HG03045 (cell line): ENCODE results near the gene STPG4.
"Not testable (repeated sequence)": the region's sequence is repeated elsewhere in the genome, so short reads cannot be mapped to it uniquely, and the experiment has no call there.

ENCODE experiments used
- ATAC-seq: cut with Tn5 transposase; IDR thresholded peaks from one replicate; pipeline ENCODE4 v1.9.1; 2021; ENCODE audit warnings: mild to moderate bottlenecking, moderate library complexity; ENCODE audit not compliant: unreplicated experiment

Gene STPG4

GRCh38 chr2:47173986-47174732 is 19.1 kb upstream of the STPG4 start:
- ATAC-seq, result no peak

DNA sequence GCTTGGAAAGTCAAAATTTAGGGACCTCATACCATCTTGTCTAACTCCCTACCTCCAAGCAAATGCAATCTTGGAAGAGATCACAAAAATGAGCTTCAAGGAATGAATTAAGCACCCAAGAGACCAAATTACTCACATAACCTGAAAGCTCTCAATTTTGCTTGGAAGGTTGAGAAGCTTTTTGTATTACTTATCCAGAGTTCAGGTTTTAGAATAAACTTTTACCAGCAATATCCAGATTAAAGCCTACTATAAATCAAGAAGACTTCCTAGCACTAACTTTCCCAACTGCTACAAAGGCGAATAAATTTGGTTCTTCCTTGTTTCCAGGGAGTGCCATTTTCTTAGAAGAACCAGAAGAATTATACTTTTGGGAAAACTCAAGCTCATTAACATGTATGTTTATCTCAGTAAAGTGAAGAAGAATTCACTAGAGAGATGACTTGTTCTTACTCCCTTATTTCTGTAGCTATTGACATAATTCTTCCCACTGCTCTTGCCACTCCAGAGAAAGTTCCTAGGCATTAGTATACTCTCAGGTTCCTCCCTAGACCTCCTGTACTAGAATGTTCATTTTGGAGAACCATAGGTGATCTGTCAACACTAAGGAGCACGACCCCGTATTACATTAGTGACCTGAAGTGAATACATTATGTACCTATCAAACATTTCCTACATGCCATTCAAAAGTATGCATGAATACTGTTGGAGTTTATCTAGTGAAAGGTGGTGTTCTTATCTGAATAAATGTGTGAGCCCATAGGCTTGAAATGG is 18.0 kb upstream of the STPG4 start:
- ATAC-seq, result no peak

DNA sequence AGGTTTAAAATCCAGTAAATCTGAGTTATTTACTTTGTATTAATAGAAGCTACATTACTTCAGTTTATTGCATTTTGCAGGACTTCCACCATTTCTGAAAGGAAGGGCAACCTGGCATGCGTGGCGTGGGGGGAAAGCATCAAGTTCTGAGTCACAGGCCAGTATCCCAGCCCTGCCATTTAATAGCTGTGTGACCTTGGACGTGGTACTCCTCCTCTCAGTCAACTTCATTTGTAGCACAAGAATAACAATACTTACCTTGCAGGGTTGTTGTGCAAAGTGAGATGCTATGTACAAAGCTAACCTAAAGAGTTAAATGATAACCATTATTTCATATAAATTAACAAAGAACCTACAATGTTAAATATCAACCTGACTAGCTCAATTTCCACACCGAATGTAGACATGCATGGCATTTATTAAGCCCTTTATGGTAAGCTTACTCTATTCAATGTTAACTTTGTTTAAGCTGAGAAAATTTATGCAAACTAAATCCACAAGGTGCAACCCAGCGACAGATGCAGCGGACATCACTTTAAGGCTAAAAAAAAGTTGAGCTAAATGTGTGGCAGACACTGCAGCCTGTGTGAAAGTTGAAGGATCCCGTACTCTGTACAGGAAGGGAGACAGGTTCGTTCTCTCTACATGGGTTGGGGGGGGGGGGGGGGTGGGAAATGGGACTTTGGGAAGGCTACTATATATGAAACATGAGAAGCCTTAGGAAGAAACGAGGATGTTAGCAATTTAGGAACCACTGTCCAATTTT is 17.2 kb upstream of the STPG4 start:
- ATAC-seq, result no peak

DNA sequence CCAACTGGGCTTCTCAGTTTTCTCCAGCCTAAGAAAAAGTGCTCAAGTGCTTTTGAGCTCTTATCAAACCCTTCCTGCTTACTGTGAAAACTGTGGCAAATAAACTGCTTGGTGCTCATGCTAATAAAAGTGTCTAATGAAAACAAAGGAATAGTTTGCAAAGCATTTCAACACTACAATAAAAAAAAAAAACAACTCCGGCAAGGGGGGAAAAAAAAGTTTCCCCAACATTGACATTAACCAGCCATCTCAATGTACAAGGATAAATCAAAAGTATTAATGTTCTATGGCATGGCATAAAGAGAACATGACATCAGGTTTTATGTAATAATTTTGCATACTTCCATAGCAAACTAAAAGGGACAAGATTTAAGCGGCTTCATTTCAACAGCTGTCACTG is 14.7 kb upstream of the STPG4 start:
- ATAC-seq, result no peak

- ATAC-seq, result not testable (repeated sequence)
Measured at GRCh38 chr2:47168895-47169294, 13.8 kb upstream of the STPG4 start.

DNA sequence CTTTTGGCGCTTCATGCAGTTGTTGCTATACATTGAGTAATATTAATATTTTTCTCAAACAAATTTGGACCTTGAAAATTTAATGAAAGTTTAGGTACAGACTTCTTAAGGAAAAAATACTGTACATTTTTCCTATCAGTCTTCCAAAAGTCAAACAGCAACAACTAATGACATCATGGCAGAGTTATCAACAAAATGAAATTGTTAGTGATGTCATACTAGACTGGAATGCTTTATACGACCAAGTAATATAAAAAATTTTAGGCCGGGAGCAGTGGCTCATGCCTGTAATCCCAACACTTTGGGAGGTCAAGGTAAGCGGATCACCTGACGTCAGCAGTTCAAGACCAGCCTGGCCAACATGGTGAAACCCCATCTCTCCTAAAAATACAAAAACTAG is 12.0 kb upstream of the STPG4 start:
- ATAC-seq, result no peak

GRCh38 chr2:47165001-47165555 is 10.0 kb upstream of the STPG4 start:
- ATAC-seq, result no peak

GRCh38 chr2:47162780-47163179 is 7.7 kb upstream of the STPG4 start:
- no peak for ATAC-seq

DNA sequence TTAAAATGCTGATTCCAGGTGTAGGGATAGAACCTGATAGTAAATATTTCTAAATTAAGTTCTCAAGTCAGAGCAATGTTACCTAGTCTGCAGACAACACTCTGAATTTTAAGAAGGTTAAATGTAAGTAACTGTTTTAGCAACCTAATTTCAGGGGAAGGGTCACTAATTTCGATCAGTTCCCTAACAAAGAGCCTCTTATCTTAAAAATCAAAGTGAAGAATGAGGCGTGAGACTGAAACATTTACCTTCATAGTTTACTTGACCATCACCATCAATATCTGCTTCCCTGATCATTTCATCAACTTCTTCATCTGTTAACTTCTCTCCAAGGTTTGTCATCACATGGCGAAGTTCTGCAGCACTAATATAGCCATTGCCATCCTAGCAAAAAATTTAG is 6.4 kb upstream of the STPG4 start:
- no peak for ATAC-seq

- no peak for ATAC-seq
Measured at GRCh38 chr2:47160660-47161059, 5.6 kb upstream of the STPG4 start.

DNA sequence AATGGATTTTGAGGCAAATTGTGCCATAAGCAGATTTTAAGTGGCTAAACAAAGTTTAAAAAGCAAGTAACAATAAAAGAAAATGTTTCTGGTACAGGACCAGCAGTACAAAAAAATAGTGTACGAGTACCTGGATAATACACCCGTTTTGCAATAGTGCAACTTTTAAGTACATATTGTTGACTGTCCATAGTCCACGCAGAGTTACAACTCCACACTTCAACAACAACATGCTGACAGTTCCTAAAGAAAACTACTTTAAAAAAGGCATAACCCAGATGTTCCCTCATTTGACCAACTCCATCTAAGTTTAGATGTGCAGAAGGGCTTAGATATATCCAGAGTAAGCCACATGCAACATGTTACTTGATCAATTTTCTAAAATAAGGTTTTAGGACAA is 5.1 kb upstream of the STPG4 start:
- no peak for ATAC-seq

DNA sequence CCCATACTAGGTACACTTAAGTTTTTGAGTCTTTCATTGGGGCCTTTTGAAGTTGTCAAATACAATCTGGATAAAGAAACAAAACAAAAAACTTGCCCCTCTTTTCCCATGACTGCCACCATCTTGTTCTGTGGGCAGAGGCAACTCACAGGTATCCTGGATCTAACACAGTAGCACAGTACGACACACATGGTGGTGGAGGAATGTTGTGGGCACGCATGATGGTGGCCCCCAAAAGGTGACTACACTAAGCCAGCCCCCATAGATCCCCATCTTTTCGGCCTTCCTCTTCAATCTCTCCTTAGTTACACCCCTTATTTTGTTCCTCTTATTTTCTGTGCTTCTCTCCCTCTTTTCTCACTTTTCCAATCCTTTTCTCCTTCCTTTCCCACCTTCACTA is 4.5 kb upstream of the STPG4 start:
- ATAC-seq, result no peak

DNA sequence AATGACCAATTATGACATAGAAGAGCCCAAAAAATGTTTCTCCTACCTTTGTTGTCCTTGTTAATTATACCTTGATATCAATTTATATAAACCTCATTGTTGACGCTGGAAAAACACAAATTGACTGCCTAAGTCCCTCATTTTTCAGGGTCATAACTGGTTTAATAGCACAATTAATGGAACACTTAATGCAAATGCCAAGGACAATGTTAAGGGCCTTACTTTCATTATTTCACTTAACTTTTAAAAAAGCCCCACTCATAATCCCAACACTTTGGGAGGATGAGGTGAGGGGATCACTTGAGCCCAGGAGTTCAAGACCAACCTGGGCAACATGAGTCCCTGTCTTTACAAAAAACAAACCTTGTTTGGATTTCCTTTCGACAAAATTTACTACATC is 3.5 kb upstream of the STPG4 start:
- no peak for ATAC-seq

- ATAC-seq, result no peak
Measured at GRCh38 chr2:47152803-47153202, 2.3 kb downstream of the STPG4 start.

DNA sequence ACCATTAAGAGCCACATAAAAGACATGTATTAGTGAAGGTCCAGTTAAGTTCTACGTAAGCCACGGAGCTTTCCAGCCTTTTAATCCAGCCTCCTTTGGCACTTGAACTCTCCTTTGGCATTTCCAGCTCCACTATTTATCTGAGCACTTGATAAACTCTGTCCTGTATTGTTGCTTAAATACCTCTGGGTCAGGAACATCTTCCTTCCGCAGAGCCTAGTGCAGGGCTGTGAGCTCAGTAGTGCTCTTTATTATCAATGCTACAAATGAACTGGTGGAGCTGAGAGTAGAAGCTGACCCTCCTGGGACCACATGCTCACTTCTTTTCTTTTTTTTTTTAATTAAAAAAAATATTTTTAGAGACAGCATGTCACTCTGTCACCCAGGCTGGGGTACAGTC is 4.9 kb downstream of the STPG4 start:
- ATAC-seq, result no peak

DNA sequence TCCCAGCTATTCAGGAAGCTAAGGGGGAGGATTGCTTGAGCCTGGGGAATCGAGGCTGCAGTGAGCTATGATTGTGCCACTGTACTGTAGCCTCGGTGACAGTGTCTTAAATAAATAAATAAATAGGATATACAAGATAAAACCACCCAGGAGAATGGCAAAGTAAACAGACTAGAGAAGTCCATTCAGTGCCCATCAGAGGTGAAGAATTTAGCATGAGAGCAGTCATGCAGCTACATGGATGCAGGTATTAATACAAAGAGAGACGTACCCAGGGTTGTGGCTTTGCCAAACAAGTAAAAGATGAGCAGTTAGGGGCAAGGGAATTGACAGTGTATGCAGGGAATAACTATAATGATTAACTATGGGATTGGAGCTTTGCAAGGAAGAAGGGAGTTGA is 8.1 kb downstream of the STPG4 start:
- ATAC-seq, result no peak

- no peak for ATAC-seq
Measured at GRCh38 chr2:47145466-47145865, 9.6 kb downstream of the STPG4 start.

- no peak for ATAC-seq
Measured at GRCh38 chr2:47141520-47141919, 13.6 kb downstream of the STPG4 start.

DNA sequence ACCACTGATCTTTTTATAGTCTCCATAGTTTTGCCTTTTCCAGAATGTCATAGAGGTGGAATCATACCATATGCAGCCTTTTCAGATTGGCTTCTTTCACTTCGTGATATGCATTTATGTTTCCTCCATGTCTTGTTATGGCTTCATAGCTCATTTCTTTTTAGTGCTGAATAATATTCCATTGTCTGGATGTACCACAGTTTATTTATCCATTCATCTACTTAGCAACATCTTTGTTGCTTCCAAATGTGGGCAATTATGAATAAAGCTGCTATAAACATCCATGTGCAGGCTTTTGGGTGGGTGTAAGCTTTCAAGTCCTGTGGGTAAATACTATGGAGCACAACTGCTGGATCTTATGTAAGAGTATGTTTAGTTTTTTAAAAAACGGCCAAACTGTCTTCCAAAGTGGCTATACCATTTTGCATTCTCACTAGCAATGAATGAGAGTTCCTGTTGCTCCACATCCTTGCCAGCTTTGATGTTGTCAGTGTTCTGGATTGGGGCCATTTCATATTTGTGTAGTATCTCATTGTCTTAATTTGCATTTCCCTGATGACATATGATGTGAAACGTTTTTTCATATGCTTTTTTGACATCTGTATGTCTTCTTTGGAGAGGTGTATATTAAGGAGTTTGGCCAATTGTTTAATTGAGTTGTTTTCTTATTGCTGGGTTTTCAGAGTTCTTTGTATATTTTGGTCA is 20.6 kb downstream of the STPG4 start:
- no peak for ATAC-seq

GRCh38 chr2:47133046-47133445 is 22.1 kb downstream of the STPG4 start:
- ATAC-seq, result no peak

DNA sequence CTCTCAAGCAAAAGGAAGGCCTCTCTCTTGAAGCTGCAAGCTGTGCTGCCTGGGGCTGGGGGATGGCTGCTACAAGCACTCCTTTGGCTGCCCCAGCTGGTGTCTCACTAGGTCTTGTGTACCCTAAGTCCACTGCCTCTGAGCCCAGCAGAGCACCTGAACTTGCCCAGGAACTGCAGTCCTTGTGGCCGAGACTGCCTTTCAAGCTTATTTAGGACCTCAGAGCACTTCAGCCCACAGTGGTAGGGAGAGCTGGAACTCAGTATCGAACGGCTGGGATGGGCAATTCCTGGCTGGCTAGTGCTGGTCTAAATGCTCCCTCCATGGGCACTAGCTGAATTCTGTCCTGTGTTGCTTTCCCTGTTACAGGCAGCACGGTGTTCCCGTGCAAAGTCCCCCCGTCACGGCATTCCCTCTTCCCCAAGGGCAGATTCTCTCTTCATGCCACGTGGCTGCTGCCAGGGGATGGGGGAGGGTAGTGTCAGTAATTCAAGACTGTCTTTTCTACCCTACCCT is 25.9 kb downstream of the STPG4 start:
- no peak for ATAC-seq
